NCI-H187 treated with DMSO at 0.1 percent for 48 hours (cell line): Measurements from ENCODE around the gene SLX4.

ENCODE experiments used
- DNase-seq: peaks from one replicate; lab custom pipeline; 2025; lab: John Stamatoyannopoulos, UW

The SLX4 gene

GRCh38 chr16:3553138-3553923 is 58.1 kb downstream of the SLX4 start:
- peak; percentile 91 for DNase-seq

- DNase-seq = no peak
Measured at GRCh38 chr16:3550851-3551847, 60.3 kb downstream of the SLX4 start.

- DNase-seq = no peak
Measured at GRCh38 chr16:3549906-3550305, 61.5 kb downstream of the SLX4 start.

- no peak for DNase-seq
Measured at GRCh38 chr16:3548859-3549258, 62.5 kb downstream of the SLX4 start.

GRCh38 chr16:3548445-3548844 is 63.0 kb downstream of the SLX4 start:
- no peak for DNase-seq

- no peak for DNase-seq
Measured at GRCh38 chr16:3546986-3547682, 64.3 kb downstream of the SLX4 start.

GRCh38 chr16:3542601-3543373 is 68.6 kb downstream of the SLX4 start:
- DNase-seq = no peak

- DNase-seq = no peak
Measured at GRCh38 chr16:3541527-3542155, 69.8 kb downstream of the SLX4 start.

- DNase-seq = no peak
Measured at GRCh38 chr16:3538222-3538621, 73.2 kb downstream of the SLX4 start.

GRCh38 chr16:3536851-3537250 is 74.6 kb downstream of the SLX4 start:
- no peak for DNase-seq

- DNase-seq = no peak
Measured at GRCh38 chr16:3536271-3536731, 75.1 kb downstream of the SLX4 start.

- DNase-seq = no peak
Measured at GRCh38 chr16:3534126-3534525, 77.3 kb downstream of the SLX4 start.

- DNase-seq = no peak
Measured at GRCh38 chr16:3532741-3533140, 78.7 kb downstream of the SLX4 start.
